Right forelimb (tissue), 1 donor: ENCODE measurements around the gene RPUSD1.
"Not testable (repeated sequence)": the region's sequence is repeated elsewhere in the genome, so short reads cannot be mapped to it uniquely, and the experiment has no call there.

ENCODE experiments used
- DNase-seq: peaks from one replicate; pipeline ENCODE4 v3.0.0-alpha.2; 2018

The RPUSD1 gene

DNA sequence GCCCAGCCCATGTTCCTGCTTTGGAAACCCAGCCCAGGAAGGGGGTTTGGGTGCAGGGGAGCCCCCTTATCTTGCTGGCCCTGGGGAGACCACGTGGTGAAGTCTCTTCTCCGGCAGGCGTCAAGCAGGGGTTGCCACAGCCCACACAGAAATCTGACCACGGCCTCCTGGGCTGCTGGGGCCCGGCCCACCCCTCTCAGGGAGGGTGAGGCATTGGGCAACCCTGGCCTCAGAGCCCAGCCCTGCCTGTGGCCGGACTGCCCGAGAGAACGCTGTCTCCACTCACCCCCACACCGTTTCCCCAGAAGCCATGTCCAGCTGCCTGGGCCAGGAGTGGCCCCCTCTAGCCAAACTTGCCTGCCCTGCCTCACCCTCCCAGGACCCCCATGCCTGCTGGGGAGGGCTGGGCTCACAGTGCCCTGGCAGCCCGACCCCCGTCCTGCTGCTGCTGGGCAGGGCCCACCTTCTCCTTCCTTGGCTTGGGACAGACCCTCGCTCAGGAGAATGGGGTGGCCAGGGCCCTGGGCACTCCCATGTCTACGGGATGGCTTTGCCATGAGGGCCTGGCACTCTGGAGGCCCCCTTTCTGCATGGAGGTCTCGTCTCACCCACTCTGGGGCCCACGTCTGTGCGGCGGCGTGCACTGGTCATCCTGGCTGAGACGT is 6.7 kb downstream of the RPUSD1 start:
- DNase-seq = no peak

DNA sequence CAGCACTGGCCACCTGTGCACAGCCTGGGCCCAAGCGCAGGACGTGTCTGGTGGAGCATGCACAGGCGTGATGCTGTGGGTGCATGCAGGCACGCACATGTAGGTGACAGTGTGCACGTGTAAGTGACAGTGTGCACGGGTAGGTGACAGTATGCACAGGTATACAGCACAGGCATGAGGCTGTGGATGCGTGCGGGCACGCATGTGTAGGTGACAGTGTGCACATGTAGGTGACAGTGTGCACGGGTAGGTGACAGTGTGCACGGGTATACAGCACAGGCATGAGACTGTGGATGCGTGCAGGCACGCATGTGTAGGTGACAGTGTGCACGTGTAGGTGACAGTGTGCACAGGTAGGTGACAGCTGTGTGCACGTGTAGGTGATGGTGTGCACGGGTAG is 7.9 kb downstream of the RPUSD1 start:
- no peak for DNase-seq

DNA sequence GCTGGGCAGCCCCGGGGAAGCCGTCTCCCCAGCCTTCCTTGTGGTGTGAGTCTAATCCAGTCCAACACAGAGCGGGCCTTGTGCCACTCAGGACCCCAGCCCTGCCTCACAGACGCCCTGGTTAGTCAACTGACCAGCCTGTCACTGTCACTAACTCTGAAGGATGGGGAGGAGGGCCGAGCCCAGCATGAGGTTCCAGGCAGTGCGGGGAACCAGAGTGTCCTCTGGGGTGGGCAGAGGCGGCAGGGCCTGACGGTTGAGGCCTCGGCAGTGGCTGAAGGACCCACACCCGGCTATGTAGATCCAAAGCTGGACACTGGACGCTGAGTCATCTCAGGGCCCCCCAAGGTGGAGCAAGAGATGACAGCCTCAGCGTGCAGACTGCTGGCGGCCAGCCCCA is 8.6 kb downstream of the RPUSD1 start:
- DNase-seq = no peak

GRCh38 chr16:778909-779527 is 9.2 kb downstream of the RPUSD1 start:
- no peak for DNase-seq

DNA sequence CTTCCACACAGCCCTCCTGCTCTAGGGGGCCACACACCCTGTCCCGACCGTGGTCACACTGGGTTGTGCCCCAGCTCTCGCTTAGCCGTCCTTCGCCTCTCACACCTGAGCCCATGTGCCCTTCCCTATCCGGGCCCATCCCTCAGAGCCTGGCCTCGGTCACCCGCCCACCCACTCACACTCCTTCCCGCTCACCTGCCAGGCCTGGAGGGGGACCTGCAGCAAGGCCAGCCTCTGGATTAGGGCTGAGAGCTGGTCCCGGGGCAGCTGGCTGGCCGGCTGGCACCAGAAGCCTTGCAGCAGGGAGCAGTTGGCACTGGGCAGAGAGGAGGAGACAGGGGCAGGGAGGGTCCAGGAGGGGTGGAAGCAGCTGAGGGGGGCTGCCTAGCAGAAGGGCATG is 9.7 kb downstream of the RPUSD1 start:
- DNase-seq = no peak

GRCh38 chr16:777826-778225 is 10.4 kb downstream of the RPUSD1 start:
- DNase-seq = no peak

DNA sequence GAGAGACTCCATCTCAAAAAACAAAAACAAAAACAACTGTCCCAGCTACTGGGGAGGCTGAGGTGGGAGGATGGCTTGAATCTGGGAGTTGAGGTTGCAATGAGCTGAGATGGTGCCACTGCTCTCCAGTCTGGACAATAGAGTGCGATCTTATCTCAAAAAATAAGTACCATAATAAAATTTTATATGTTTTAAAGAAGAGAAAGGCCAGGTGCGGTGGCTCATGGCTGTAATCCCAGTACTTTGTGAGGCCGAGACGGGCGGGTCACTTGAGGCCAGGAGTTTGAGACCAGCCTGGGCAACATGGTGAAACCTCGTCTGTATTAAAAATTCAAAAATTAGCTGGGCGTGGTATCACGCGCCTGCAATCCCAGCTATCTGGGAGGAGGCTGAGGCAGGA is 11.4 kb downstream of the RPUSD1 start:
- DNase-seq = no peak

- DNase-seq = not testable (repeated sequence)
Measured at GRCh38 chr16:776298-776697, 11.9 kb downstream of the RPUSD1 start.

DNA sequence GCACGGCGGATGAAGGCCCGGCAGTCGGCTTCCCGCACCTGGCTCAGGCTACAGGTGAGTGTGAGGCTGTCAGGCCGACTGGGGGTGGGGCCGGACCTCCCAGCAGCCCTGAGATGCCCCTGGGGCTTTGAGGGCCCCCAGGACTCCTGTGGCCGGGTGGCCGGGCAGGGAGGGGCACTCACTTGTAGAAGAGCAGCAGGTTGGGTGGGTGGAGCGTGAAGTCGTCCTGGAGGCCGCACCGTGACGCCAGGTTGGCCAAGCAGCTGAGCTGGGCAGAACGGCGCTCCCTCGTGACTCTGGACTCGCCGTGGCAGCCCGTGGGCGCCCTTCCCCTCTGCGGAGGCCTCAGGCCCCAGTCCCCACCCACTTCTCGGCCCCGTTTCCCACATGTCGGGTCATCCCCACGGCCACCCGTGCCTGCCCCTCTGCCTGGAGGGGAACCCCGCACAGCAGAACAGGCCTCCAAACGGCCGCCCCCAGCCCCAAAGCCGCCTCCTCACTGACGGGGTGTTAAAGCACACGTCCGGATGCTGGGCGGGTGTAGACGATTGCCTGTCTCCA is 12.9 kb downstream of the RPUSD1 start:
- DNase-seq = no peak

DNA sequence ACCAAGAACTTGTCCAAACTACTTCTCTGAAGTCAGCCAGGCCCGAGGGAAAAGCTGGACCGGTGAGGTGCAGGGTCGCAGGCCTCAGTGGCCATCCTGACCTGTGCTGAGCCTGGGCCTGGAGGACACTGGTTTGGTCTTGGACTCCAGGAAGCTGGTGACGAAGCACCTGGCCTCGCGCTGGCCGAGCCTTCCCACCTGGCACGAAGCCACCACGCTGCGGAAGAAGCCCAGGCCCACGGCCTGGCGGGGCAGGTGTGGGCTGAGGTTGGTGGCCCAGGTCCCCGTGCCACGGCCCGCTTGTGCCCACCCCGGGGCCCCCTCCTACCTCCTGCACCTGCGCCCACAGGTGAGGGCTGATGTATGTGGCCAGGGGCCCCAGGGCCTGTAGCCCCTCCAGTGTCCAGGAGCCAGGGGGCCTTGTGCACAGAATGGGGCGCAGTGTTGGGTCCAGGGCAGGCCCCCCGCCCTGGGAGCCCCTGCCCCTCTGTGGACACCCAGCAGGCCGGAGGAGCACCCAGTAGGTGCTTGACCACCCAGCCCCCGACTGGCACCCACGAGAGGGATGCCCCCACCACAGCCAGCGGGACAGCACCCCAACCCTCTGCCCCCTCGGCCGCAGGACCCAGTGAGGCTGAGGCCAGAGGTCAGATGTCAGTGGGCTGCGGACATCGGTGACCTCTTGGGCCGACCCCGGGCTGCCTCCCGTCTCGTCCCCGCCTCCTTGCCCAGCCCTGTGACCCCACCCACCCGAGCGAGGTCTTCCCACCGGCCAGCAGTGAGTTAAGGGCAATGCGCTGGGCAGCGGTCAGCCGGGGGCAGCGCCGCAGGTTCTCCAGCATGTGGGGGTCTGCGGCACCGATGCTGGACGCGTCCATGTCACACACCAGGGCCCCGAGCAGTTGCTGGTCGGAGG is 13.8 kb downstream of the RPUSD1 start:
- DNase-seq = no peak

GRCh38 chr16:772959-773358 is 15.2 kb downstream of the RPUSD1 start:
- no peak for DNase-seq

DNA sequence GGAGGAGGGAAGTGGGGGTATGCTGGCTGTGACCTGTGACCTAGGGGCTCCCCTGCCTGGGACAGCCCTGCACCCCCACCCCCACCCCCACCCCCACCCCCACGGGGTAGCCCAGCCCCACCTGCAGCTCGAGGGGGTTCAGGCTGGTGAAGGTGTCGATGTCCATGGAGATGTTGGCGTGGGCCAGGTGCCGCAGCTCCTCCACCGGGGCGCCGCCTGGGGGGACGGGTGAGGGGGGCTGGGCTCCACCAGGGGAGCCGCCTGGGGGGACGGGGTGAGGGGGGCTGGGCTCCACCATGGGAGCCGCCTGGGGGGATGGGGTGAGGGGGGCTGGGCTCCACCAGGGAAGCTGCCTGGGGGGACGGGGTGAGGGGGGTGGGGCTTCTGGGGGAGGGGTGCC is 17.8 kb downstream of the RPUSD1 start:
- no peak for DNase-seq

GRCh38 chr16:769934-770333 is 18.2 kb downstream of the RPUSD1 start:
- no peak for DNase-seq

DNA sequence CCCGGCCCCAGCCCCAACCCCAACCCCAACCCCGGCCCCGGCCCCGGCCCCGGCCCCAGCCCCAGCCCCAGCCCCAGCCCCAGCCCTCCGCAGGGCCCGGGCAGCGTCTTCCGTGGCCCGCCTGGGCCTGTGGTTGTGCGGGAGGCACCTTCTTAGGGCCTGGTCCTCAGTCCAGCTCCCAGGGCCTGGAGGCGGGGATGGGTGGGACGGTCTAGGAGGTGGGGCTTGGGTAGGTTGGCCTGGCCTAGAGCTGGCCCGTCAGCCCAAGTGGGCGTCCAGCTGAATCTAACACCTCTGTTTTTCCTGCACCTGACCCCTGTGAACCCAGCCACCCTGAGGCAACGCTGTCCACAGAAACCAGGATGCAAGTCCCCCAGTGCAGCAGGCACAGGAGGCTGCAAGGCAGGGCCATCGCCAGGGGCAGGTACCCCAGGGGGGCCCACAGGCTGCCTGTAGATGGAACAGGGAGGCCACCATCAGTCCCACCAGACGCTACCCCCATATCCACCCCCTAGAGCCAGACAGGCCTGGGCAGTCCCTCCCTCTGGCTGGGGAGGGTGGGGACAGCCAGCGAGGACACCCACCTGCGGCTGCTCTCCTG is 18.9 kb downstream of the RPUSD1 start:
- no peak for DNase-seq

GRCh38 chr16:768428-768827 is 19.8 kb downstream of the RPUSD1 start:
- DNase-seq = no peak

- DNase-seq = no peak
Measured at GRCh38 chr16:767743-768235, 20.4 kb downstream of the RPUSD1 start.

DNA sequence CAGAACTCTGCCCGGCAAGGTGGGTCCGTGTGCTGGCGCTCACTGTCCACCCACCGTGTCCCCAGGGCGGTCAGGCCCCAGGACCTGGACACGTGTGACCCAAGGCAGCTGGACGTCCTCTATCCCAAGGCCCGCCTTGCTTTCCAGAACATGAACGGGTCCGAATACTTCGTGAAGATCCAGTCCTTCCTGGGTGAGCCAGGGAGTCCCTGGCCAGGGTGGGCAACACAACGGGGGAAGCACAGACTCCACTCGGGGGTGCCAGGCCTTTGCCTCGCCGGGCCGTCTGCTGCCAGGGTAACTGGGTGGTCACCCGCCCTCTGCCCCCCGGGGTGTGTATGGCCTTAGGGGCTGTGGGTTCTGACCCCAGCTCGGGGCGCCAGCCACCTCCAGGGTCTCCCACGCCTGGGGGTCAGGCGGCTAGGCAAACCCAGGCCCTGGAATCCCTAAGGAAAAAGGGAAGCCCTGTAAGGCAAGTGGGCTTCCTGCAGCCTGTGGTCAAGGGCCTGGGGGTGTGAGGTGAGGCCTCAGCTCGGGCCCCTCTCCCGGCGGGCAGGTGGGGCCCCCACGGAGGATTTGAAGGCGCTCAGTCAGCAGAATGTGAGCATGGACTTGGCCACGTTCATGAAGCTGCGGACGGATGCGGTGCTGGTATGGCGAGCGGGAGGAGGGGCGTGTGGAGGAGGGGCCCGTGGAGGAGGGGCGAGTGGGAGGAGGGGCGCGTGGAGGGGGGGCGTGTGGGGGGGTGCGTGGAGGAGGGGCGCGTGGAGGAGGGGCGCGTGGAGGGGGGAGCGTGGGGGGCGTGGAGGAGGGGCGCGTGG is 21.2 kb downstream of the RPUSD1 start:
- DNase-seq = no peak

- DNase-seq = no peak
Measured at GRCh38 chr16:766008-766819, 22.0 kb downstream of the RPUSD1 start.

- no peak for DNase-seq
Measured at GRCh38 chr16:765488-765865, 22.7 kb downstream of the RPUSD1 start.

- no peak for DNase-seq
Measured at GRCh38 chr16:764848-765487, 23.2 kb downstream of the RPUSD1 start.
